Measurements from ENCODE around the gene KATNBL1.

Gene KATNBL1

DNA sequence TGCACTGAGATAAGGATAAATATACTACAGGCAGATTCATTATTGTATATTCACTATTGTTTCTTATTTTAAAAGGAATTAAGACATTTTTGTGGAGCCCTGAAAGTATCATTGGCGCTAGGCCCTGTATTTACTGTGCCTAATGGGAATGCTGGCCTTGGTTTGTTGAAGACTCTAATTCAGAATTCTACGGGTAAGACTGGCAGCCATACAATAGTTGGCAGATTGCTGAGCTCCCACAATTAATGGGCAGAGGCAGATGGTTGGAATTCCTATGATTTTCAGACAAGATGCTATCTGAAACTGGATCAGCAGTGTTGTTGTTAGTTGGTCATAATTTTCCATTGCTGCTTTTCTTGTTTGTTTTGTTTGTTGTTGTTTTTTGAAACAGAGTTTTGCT, 93.3 kb downstream of the KATNBL1 start:
- DNase-seq (ENCODE audit: low spot score), result no peak

DNA sequence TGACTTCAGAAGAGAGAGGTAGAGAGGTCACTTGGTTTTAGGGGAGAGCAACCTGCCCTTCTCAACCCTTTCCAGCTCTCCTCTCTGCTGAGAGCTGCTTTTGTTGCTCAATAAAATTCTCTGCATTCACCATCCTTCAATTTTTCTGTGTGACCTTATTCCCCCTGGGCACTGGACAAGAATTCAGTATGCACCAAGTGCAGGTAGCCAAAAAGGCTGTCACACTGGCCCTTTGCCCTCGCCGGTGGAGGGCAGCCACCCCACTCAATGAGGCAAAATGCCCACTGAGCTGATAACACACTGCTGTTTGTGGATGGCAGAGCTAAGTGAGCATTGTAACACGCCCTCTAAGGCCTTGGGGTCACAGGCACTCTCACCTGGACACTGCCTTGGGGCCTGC, 95.2 kb downstream of the KATNBL1 start:
- DNase-seq (ENCODE audit: low spot score), result no peak

DNA sequence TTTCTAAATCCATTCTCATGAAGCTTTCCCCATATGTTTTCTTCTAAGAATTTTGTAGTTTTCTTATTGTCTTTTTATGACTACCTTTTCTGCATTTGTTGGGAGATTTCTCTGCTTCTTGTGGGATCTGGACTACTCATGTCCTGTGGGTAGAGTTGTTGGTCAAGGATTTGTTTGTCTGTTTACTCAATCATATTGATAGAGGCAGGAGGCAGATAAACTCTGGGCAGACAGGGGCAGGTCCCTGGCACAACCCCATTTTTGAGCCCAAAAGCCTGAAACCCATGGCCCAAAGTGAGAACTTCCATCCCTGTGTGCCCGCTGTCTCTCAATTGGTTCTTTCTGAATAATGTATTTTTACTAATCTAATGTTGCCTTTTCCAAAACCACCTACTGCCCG, 95.7 kb downstream of the KATNBL1 start:
- no peak for DNase-seq (ENCODE audit: low spot score)

DNA sequence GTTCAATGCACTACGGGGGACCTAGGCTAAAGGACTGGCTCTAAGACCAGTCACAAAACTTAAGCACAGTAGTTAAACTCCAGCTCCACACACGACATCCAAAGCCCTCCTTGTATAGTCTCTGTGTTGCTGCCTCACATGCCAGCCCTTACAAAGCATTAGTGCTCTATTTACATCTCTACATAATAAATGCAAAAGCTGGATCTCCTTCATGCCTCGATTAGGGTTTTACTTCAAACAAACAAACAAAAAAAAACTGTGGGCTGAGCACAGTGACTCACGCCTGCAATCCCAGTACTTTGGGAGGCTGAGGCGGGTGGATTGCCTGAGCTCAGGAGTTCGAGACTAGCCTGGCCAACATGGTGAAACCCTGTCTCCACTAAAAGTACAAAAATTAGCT, 98.4 kb downstream of the KATNBL1 start:
- DNase-seq (ENCODE audit: low spot score), result no peak

DNA sequence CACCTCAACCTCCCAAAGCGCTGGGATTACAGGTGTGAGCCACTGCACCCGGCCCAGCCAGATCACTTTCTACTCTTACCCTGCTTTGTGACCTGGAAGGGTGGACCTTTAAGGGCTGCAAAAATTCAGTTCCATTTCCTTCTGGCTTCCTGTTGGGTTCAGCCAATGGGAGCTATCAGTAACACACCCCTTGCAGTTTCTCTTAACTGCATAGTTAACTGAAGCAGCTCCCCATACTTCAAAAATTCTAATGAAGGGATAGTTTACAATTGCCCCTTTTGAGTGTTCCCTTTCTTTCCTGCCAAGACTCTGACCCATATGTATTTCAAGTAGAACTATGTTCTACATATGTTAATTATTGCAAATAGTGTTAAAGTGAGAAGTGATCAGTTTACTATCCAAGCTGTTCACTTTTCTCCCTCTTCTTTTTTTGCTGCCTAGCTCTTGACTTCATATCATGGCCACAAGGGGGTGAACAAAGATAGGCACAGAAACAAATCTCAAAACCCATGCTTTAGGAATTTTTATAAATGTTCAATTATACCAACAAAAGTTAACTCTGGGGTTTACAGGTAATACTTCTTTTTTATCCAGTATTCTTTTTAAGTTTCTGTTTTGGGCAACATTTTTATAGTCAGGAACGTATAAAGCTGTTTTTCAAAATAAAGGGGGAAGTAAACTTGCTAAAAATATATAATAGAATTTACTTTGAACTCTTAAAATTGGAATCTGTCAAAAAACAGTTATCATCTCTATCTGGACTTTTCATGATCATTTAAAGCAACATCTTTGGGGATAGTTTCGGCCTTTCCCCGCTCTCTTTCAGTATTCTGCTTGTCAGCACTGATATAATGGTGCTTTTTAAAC, 99.9 kb downstream of the KATNBL1 start:
- DNase-seq (ENCODE audit: low spot score), result no peak

DNA sequence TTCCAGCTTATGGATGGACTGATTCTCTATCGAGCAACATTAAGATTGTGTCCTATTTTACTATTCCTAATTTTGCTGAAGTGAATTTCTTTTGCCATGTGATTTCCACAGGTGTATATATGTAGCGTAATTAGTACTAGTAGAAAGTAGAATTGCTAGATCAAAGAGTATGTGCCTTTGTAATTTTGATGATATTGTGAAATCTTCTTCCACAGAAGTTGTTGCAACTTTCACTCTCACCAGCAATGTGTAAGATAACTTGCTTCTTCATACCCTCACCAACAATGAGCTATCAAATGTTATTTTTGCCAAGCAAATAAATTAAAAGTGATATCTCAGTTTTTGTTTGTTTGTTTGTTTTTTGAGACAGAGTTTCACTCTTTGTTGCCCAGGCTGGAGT, 102.6 kb downstream of the KATNBL1 start:
- no peak for DNase-seq (ENCODE audit: low spot score)

DNA sequence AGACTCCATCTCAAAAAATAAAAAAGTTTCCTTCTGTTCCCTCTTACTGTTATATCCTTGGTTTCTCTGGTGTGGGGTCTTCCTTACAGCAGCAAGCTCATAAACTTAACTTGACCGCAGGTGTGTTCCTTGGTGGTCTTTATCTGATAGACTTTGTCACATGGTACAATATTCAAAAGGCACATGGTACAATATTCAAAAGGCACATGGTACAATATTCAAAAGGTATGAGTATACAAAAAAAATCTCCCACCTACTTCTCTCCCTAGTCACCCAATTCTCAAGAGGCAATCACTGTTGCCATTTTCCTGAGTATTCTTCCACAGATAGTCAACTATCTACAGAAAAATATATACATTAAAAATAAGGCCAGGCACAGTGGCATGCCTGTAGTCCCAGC, 103.5 kb downstream of the KATNBL1 start:
- no peak for DNase-seq (ENCODE audit: low spot score)

DNA sequence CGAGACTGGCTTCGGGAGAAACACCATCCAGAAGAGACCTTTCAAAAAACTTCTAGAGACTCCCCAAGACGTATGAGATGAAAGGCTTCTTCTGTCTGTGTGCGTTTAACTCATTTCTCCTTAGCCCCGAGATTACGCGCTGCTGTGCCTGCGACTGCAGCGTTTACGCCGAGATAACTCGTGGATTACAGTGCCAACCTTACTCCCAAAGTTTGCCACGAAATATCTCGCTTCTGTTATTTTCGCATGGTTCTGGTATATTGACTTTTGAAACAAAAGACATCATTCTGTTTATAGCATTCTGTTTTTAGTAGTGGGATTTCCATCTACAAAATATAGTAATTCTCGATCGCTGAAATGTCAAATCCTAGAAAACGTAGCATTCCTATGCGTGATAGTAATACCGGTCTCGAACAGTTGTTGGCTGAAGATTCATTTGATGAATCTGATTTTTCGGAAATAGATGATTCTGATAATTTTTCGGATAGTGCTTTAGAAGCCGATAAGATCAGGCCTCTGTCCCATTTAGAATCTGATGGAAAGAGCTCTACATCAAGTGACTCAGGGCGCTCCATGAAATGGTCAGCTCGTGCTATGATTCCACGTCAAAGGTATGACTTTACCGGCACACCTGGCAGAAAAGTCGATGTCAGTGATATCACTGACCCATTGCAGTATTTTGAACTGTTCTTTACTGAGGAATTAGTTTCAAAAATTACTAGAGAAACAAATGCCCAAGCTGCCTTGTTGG, 107.5 kb downstream of the KATNBL1 start:
- DNase-seq (ENCODE audit: low spot score), result no peak

DNA sequence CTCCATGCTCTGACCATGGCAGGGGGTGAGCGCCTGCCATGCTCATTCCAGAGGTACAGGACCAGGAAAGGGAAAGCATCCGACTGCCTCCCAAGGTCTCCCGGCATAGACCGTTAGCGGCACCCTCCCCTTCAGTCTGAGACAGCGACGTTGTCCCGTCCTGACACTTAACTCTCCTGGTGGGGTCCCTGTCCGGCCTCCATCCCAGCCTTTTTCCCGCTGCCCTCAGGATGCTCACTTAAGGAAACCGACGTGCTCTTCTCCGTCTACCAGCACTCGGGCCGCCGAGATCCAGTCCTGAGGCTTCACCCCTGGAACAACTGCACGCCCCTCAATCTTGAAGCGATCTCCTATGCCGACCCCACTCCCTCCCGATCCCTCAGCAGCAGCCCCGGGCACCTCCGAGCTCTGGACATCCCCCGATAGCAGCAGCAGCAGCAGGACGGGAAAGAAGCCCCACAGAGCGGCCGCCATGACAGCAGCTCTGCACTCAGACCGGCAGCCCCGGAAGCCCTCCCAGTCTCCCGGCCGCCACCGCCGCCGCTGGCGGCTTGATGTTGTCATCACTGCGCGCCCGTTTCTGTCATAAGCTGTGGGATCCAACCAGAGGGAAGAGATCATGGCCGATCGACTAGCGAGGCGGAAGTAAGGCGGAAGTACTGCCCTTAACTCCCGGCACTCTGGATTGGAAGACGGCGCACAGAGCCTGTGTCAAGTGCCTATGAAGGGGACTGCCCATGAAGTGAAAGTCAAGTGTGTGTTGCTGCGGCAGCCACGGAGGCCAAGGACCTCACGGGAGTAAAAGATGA, 108.3 kb downstream of the KATNBL1 start, which contains the start of the genes EMC7 and PGBD4:
EMC7 (minus strand) TSS at position 497 of the 809 bp plus-strand sequence; CDS start at position 474, 23 bp downstream.
PGBD4 (plus strand) TSS at position 718 of the 809 bp plus-strand sequence. CDS start 449 bp downstream, outside the sequence.
- DNase-seq (ENCODE audit: low spot score), result peak; percentile 98

DNA sequence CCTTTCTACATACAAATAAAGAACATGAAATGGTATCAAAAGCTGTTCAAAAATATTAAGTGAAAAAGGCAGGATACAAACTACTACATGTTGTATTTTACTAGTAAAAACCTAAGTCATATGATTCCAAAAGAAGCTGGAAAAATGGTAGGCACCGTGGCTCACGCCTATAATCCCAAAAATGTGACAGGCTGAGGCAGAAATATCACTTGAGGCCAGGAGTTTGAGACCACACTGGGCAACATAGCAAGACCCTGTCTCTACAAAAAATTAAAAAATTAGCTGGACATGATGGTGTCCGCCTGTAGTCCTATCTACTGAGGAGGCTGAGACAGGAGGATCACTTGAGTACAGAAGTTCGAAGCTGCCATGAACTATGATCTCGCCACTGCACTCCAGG, 110.0 kb downstream of the KATNBL1 start:
- DNase-seq (ENCODE audit: low spot score), result no peak
